Measurements from ENCODE around the gene AMOTL2.

The AMOTL2 gene

GRCh38 chr3:134374791-134375581, 739 bp upstream of the AMOTL2 start:
- Histone ChIP-seq H3K36me3 (ENCODE audit: control insufficient read depth, low read length) (no peaks in the 10 kb centered on the region), H3F3A (ENCODE audit: control insufficient read depth, insufficient read depth) (no peaks in the 10 kb centered on the region), H3K27ac (ENCODE audit: low read depth, low read length) (no peak overlapping the region), H3K4me3 (ENCODE audit: low read length) (no peak overlapping the region), H4K20me1 (ENCODE audit: control insufficient read depth, insufficient read depth, low read depth, low read length) (no peaks in the 10 kb centered on the region), H3K4me2 (ENCODE audit: low read length) (no peak overlapping the region), H3K9me2 (replicated peaks; ENCODE audit: control insufficient read depth, low read length) (no peaks in the 10 kb centered on the region), H3K79me2 (ENCODE audit: control insufficient read depth, low read length) (no peaks in the 10 kb centered on the region), H3K27me3 (ENCODE audit: control insufficient read depth, low read length) (0 out of 2 replicates have a peak, but pooled peaks cover 14% of the 10 kb centered on the region), H3K9me3 (ENCODE audit: control insufficient read depth, insufficient read depth, low read length) (no peaks in the 10 kb centered on the region), H3K4me1 (ENCODE audit: control insufficient read depth, low read length) (no peaks in the 10 kb centered on the region)
- TF ChIP-seq CTCF (IDR thresholded peaks at IDR 0.05; ENCODE audit: low read depth, low read length, poor library complexity, severe bottlenecking) (no peak), EZH2phosphoT487 (IDR thresholded peaks at IDR 0.05; ENCODE audit: borderline replicate concordance, low read length) (no peak)

GRCh38 chr3:134373271-134374104, 759 bp downstream of the AMOTL2 start:
- Histone ChIP-seq H3K4me3 (ENCODE audit: low read length) (no peak overlapping the region), H3K27ac (ENCODE audit: low read depth, low read length) (no peak overlapping the region), H3K4me1 (ENCODE audit: control insufficient read depth, low read length) (no peaks in the 10 kb centered on the region), H3K36me3 (ENCODE audit: control insufficient read depth, low read length) (no peaks in the 10 kb centered on the region), H3K9me3 (ENCODE audit: control insufficient read depth, insufficient read depth, low read length) (no peaks in the 10 kb centered on the region), H3K27me3 (ENCODE audit: control insufficient read depth, low read length) (0 out of 2 replicates have a peak, but pooled peaks cover 14% of the 10 kb centered on the region), H3K79me2 (ENCODE audit: control insufficient read depth, low read length) (no peaks in the 10 kb centered on the region), H3K9me2 (replicated peaks; ENCODE audit: control insufficient read depth, low read length) (no peaks in the 10 kb centered on the region), H3K4me2 (ENCODE audit: low read length) (no peak overlapping the region), H4K20me1 (ENCODE audit: control insufficient read depth, insufficient read depth, low read depth, low read length) (no peaks in the 10 kb centered on the region), H3F3A (ENCODE audit: control insufficient read depth, insufficient read depth) (no peaks in the 10 kb centered on the region)
- TF ChIP-seq CTCF (IDR thresholded peaks at IDR 0.05; ENCODE audit: low read depth, low read length, poor library complexity, severe bottlenecking) (no peak), EZH2phosphoT487 (IDR thresholded peaks at IDR 0.05; ENCODE audit: borderline replicate concordance, low read length) (no peak)

GRCh38 chr3:134372396-134373270, 1.6 kb downstream of the AMOTL2 start:
- TF ChIP-seq EZH2phosphoT487 (IDR thresholded peaks at IDR 0.05; ENCODE audit: borderline replicate concordance, low read length) (no peak), CTCF (IDR thresholded peaks at IDR 0.05; ENCODE audit: low read depth, low read length, poor library complexity, severe bottlenecking) (no peak)
- Histone ChIP-seq H3K4me3 (ENCODE audit: low read length) (no peak overlapping the region), H3K79me2 (ENCODE audit: control insufficient read depth, low read length) (no peaks in the 10 kb centered on the region), H3F3A (ENCODE audit: control insufficient read depth, insufficient read depth) (no peaks in the 10 kb centered on the region), H3K27me3 (ENCODE audit: control insufficient read depth, low read length) (0 out of 2 replicates have a peak, but pooled peaks cover 14% of the 10 kb centered on the region), H3K4me1 (ENCODE audit: control insufficient read depth, low read length) (no peaks in the 10 kb centered on the region), H3K9me2 (replicated peaks; ENCODE audit: control insufficient read depth, low read length) (no peaks in the 10 kb centered on the region), H3K27ac (ENCODE audit: low read depth, low read length) (no peak overlapping the region), H3K4me2 (ENCODE audit: low read length) (no peak overlapping the region), H3K9me3 (ENCODE audit: control insufficient read depth, insufficient read depth, low read length) (no peaks in the 10 kb centered on the region), H3K36me3 (ENCODE audit: control insufficient read depth, low read length) (no peaks in the 10 kb centered on the region), H4K20me1 (ENCODE audit: control insufficient read depth, insufficient read depth, low read depth, low read length) (no peaks in the 10 kb centered on the region)

All from DOHH2 (cell line).